ENCODE results near the gene C1QA. TPM values are rescaled to one million over a fixed set of nuclear protein-coding genes. Genes with fewer than 3 reads are reported as not detected.

C1QA gene
- total and polyA plus RNA-seq, 2 of the 13 experiments (the other 11 are each of a cell fraction or from before 2014, with no cell fraction given): not detected

DNA sequence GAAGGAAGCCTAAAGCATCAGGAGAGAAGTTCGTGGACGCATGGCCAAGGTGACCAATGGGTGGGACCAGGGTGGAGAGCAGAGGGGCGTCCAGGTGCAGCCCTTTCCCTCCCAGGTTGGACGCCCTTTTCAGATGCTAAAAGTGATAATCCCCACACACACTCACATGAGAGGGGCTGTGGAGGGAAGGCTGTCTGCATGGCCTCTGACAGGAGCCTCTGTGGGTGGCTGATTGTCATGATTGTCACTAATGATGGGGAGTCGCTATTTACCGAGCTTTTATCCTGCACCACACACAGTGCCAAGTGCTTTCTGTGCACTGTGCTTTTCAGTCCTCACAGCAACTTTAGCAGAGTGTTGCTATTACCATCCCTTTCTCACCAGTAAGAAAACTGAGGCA lies 27.1 kb upstream of the C1QA start:
- Histone ChIP-seq H3K36me3 (replicated peaks in 1 of 2; ENCODE audit: control insufficient read depth in 1 of 2, insufficient read depth in 2 of 2, low read length in 2 of 2) (no peaks in the 10 kb centered on the region), H3K9me3 (ENCODE audit: low read length) (no peaks in the 10 kb centered on the region), H2AFZ (ENCODE audit: low read length) (no peak overlapping the region), H3K4me3 (replicated peaks in 1 of 3; ENCODE audit: insufficient read depth in 1 of 3, low read depth in 2 of 3, low read length in 3 of 3) (no peak overlapping the region), H3K27ac (ENCODE audit: extremely low read length, insufficient read depth, low read length) (no peak overlapping the region), H3K9ac (ENCODE audit: insufficient read depth, low read depth, low read length) (no peak overlapping the region), H3K79me2 (ENCODE audit: insufficient read depth, low read length) (no peaks in the 10 kb centered on the region), H3K27me3 (ENCODE audit: control insufficient read depth in 1 of 2, insufficient read depth in 2 of 2, low read length in 2 of 2) (peaks cover 0 to 10% of the 10 kb centered on the region in 2 experiments; a peak in 3 of 5 replicates), H3K4me1 (ENCODE audit: insufficient read depth, low read length) (no peaks in the 10 kb centered on the region), H4K20me1 (ENCODE audit: insufficient read depth, low read length) (peaks cover 5% of the 10 kb centered on the region; the same call in 1 of the 2 replicates), H3K4me2 (ENCODE audit: low read depth, low read length) (no peak overlapping the region)
- intact Hi-C loops (cut with micrococcal nuclease; ENCODE audit: unreplicated experiment) (no loop called here), in situ Hi-C loops (cut with HindIII; ENCODE audit: extremely low pct_ligation_motif_present, low pct_unique_long_range_greater_than_20kb) (no loop called here)
- ATAC-seq (no peak), FAIRE-seq (no peak), DNase-seq (ENCODE audit: low spot score) (no peak)
- no TSS peak for BruUV-seq (replicated peaks)
- WGBS (ENCODE audit: low lambda C conversion rate): 5% methylated on average over 2 of the region's 6 CpGs
- TF ChIP-seq LBX2 (CRISPR knock-in tag; IDR thresholded peaks at IDR 0.05; ENCODE audit: borderline replicate concordance) (no peak), SNAI1 (CRISPR knock-in tag; IDR thresholded peaks at IDR 0.05; ENCODE audit: borderline replicate concordance) (no peak), HNF4A (CRISPR knock-in tag; IDR thresholded peaks at IDR 0.05) (no peak), U2AF1 (optimal IDR thresholded peaks at IDR 0.05; ENCODE audit: low read depth, low read length) (no peak), MXI1 (IDR thresholded peaks at IDR 0.05; ENCODE audit: borderline replicate concordance, low read depth, low read length) (no peak), PCBP1 (IDR thresholded peaks at IDR 0.05; ENCODE audit: borderline replicate concordance, low read depth, low read length) (no peak), ARID5B (CRISPR knock-in tag; IDR thresholded peaks at IDR 0.05) (no peak), ZNF44 (CRISPR knock-in tag; IDR thresholded peaks at IDR 0.05) (no peak), CBFB (CRISPR knock-in tag; IDR thresholded peaks at IDR 0.05) (no peak), SOX6 (IDR thresholded peaks at IDR 0.05) (no peak), SOX6 (CRISPR knock-in tag; IDR thresholded peaks at IDR 0.05) (no peak), ZNF75D (CRISPR knock-in tag; IDR thresholded peaks at IDR 0.05; ENCODE audit: borderline replicate concordance) (no peak), ETV6 (CRISPR knock-in tag; conservative IDR thresholded peaks at IDR 0.05) (no peak), ZNF747 (CRISPR knock-in tag; IDR thresholded peaks at IDR 0.05; ENCODE audit: borderline replicate concordance) (no peak), HOXA3 (CRISPR knock-in tag; IDR thresholded peaks at IDR 0.05) (no peak)
- TF ChIP-seq, protein P1, sequence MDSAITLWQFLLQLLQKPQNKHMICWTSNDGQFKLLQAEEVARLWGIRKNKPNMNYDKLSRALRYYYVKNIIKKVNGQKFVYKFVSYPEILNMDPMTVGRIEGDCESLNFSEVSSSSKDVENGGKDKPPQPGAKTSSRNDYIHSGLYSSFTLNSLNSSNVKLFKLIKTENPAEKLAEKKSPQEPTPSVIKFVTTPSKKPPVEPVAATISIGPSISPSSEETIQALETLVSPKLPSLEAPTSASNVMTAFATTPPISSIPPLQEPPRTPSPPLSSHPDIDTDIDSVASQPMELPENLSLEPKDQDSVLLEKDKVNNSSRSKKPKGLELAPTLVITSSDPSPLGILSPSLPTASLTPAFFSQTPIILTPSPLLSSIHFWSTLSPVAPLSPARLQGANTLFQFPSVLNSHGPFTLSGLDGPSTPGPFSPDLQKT (CRISPR knock-in tag; IDR thresholded peaks at IDR 0.05; ENCODE audit: borderline replicate concordance): no peak
- POLR2A ChIA-PET: no interaction called here
- CTCF ChIA-PET (ENCODE audit: low intra/inter-chr PET ratio, low total read pairs): no interaction called here

All from HepG2 (cell line).